Activated B cell treated with CpG ODN at 0.5 μM for 24 hours (primary cell): ENCODE measurements around the gene ADARB2. TPM values are rescaled to one million over a fixed set of nuclear protein-coding genes. Genes with fewer than 3 reads are reported as not detected.

Experiments used
- ATAC-seq: fragments of 200-7000 bp; cut with Tn5 transposase; one replicate; pipeline ENCODE4 v1.10.0; 2021; ENCODE audit warnings: low read depth, mild to moderate bottlenecking, moderate library complexity
- CTCF ChIA-PET: fragments of 350-600 bp; sonication (Branson Sonifier 250); formaldehyde crosslinking; loops from one replicate; lab custom pipeline; 2021; ENCODE audit warnings: antibody characterized with exemption; lab: Charles Lee
- POLR2A ChIA-PET: fragments of 350-600 bp; sonication (Branson Sonifier 250); formaldehyde crosslinking; loops from one replicate; lab custom pipeline; 2021; ENCODE audit warnings: antibody characterized with exemption; lab: Charles Lee
- DNase-seq: peaks from one replicate; pipeline ENCODE4 v3.0.0; 2022
- H3K27ac Mint-ChIP-seq: one replicate; pipeline ENCODE4 v1.8.0; 2020; ENCODE audit warnings: mixed read lengths
- H3K27me3 Mint-ChIP-seq: one replicate; pipeline ENCODE4 v1.8.0; 2021; ENCODE audit warnings: mixed read lengths
- H3K36me3 Mint-ChIP-seq: one replicate; pipeline ENCODE4 v1.8.0; 2021; ENCODE audit warnings: low read depth, mixed read lengths
- H3K4me1 Mint-ChIP-seq: one replicate; pipeline ENCODE4 v1.8.0; 2021; ENCODE audit warnings: mixed read lengths
- H3K4me3 Mint-ChIP-seq: one replicate; pipeline ENCODE4 v1.8.0; 2020; ENCODE audit warnings: mild to moderate bottlenecking, mixed read lengths
- H3K9me3 Mint-ChIP-seq: one replicate; pipeline ENCODE4 v1.8.0; 2020; ENCODE audit warnings: mixed read lengths
- CTCF ChIP-seq: fragments of 200-600 bp; IDR thresholded peaks from one replicate; pipeline ENCODE4 v1.8.0; 2022; ENCODE audit warnings: antibody characterized with exemption, mild to moderate bottlenecking
- intact Hi-C: fragments of 100-400 bp; cut with micrococcal nuclease; formaldehyde crosslinking; loops from one replicate; pipeline ENCODE4 v1.15.1; 2024
- total RNA-seq: library from RNA; stranded (reverse); gene quantifications from 2 replicates; pipeline ENCODE4 v1.2.3, GENCODE V29; 2022

The ADARB2 gene
- total RNA-seq, 1 donor from 2014 or later = 0.11 TPM

- POLR2A ChIA-PET = interaction anchor here (0.6 to 1.3 kb wide), 7 partner anchors 29 to 1125 kb away, joined by 3 to 9 read pairs (median 3); no protein-coding TSS in a partner anchor
- Mint-ChIP-seq H3K36me3 (no peaks in the 10 kb centered on the region), H3K4me1 (peaks cover 65% of the 10 kb centered on the region), H3K27me3 (peaks cover 2% of the 10 kb centered on the region), H3K9me3 (peaks cover 4% of the 10 kb centered on the region), H3K27ac (peak overlapping the region; percentile 77), H3K4me3 (peak overlapping the region; percentile 42)
- CTCF ChIA-PET = interaction anchor here (0.8 to 1.3 kb wide), 3 partner anchors 17 to 57 kb away, joined by 3 to 4 read pairs (median 3); no protein-coding TSS in a partner anchor
- intact Hi-C loops = loop anchor here (1.0 to 10.0 kb wide), 6 partner anchors 29 to 489 kb away; no protein-coding TSS in a partner anchor
- TF ChIP-seq CTCF = no peak
- peak; percentile 71 for ATAC-seq
- DNase-seq = no peak
Measured at GRCh38 chr10:1425879-1426278, 311.4 kb downstream of the ADARB2 start.

- ChIA-PET CTCF (interaction anchor here (0.6 kb wide), 1 partner anchor 194 kb away, joined by 3 read pairs; no protein-coding TSS in a partner anchor), POLR2A (no interaction called here)
- H3K4me3 Mint-ChIP-seq = peak overlapping the region; percentile 25
- H3K36me3 Mint-ChIP-seq = no peaks in the 10 kb centered on the region
- H3K4me1 Mint-ChIP-seq = peaks cover 77% of the 10 kb centered on the region
- DNase-seq = no peak
- TF ChIP-seq CTCF = no peak
- intact Hi-C loops = loop anchor here (1.0 to 10.0 kb wide), 5 partner anchors 30 to 490 kb away; no protein-coding TSS in a partner anchor
- ATAC-seq = no peak
- H3K27me3 Mint-ChIP-seq = no peaks in the 10 kb centered on the region
- no peaks in the 10 kb centered on the region for H3K9me3 Mint-ChIP-seq
- H3K27ac Mint-ChIP-seq = peak overlapping the region; percentile 0
Measured at GRCh38 chr10:1424648-1425047, 312.7 kb downstream of the ADARB2 start.

- ChIA-PET CTCF (interaction anchor here (0.6 kb wide), 1 partner anchor 194 kb away, joined by 3 read pairs; no protein-coding TSS in a partner anchor), POLR2A (no interaction called here)
- Mint-ChIP-seq H3K4me3 (no peak overlapping the region), H3K27ac (no peak overlapping the region), H3K36me3 (no peaks in the 10 kb centered on the region), H3K9me3 (no peaks in the 10 kb centered on the region), H3K27me3 (no peaks in the 10 kb centered on the region), H3K4me1 (peaks cover 78% of the 10 kb centered on the region)
- DNase-seq = no peak
- TF ChIP-seq CTCF = no peak
- intact Hi-C loops = loop anchor here (2.0 to 10.0 kb wide), 3 partner anchors 31 to 491 kb away; no protein-coding TSS in a partner anchor
- no peak for ATAC-seq
Measured at GRCh38 chr10:1423676-1424253, 313.6 kb downstream of the ADARB2 start.

- ATAC-seq = no peak
- no peaks in the 10 kb centered on the region for H3K36me3 Mint-ChIP-seq
- DNase-seq = no peak
- peaks cover 68% of the 10 kb centered on the region for H3K4me1 Mint-ChIP-seq
- TF ChIP-seq CTCF = no peak
- intact Hi-C loops = loop anchor here (5.0 to 10.0 kb wide), 2 partner anchors 335 to 493 kb away; no protein-coding TSS in a partner anchor
- H3K27me3 Mint-ChIP-seq = no peaks in the 10 kb centered on the region
- ChIA-PET CTCF (interaction anchor here (0.7 kb wide), 1 partner anchor 317 kb away, joined by 3 read pairs; no protein-coding TSS in a partner anchor), POLR2A (no interaction called here)
- H3K9me3 Mint-ChIP-seq = no peaks in the 10 kb centered on the region
- H3K27ac Mint-ChIP-seq = no peak overlapping the region
- no peak overlapping the region for H3K4me3 Mint-ChIP-seq
Measured at GRCh38 chr10:1422275-1422674, 315.1 kb downstream of the ADARB2 start.
